Measurements from ENCODE around the gene NELFA. TPM values are rescaled to one million over a fixed set of nuclear protein-coding genes. Genes with fewer than 3 reads are reported as not detected.

NELFA gene
- total RNA-seq, 1 experiment from 2014 or later, result 56.1 TPM

- H3K27me3 ChIP-seq (ENCODE audit: insufficient read depth, low read length), result no peaks in the 10 kb centered on the region
- DNase-seq (ENCODE audit: low read depth, low spot score) (no peak), ATAC-seq (no peak)
- TF ChIP-seq TCF7L2 (IDR thresholded peaks at IDR 0.05; ENCODE audit: borderline replicate concordance, extremely low read depth, insufficient read depth, insufficient read length) (no peak), EZH2phosphoT487 (IDR thresholded peaks at IDR 0.05; ENCODE audit: borderline replicate concordance) (no peak), SIN3A (IDR thresholded peaks at IDR 0.05; ENCODE audit: low read depth) (no peak), ZNF274 (IDR thresholded peaks at IDR 0.05; ENCODE audit: low read depth, low read length) (no peak), CEBPB (IDR thresholded peaks at IDR 0.05; ENCODE audit: low read depth) (no peak), ATF3 (IDR thresholded peaks at IDR 0.05) (no peak), REST (IDR thresholded peaks at IDR 0.05; ENCODE audit: low read depth) (no peak), RAD21 (IDR thresholded peaks at IDR 0.05; ENCODE audit: low read depth) (no peak), ZFX (IDR thresholded peaks at IDR 0.05) (no peak), CBX3 (IDR thresholded peaks at IDR 0.05; ENCODE audit: low read depth) (no peak), MAX (IDR thresholded peaks at IDR 0.05) (no peak), EZH2 (IDR thresholded peaks at IDR 0.05) (no peak), POLR2AphosphoS5 (IDR thresholded peaks at IDR 0.05; ENCODE audit: low read depth, low read length) (no peak), JUND (IDR thresholded peaks at IDR 0.05) (no peak), YY1 (IDR thresholded peaks at IDR 0.05; ENCODE audit: extremely low read depth, insufficient replicate concordance, low read depth, low read length) (no peak), EGR1 (IDR thresholded peaks at IDR 0.05; ENCODE audit: low read depth) (no peak)
- TF ChIP-seq, protein P1, sequence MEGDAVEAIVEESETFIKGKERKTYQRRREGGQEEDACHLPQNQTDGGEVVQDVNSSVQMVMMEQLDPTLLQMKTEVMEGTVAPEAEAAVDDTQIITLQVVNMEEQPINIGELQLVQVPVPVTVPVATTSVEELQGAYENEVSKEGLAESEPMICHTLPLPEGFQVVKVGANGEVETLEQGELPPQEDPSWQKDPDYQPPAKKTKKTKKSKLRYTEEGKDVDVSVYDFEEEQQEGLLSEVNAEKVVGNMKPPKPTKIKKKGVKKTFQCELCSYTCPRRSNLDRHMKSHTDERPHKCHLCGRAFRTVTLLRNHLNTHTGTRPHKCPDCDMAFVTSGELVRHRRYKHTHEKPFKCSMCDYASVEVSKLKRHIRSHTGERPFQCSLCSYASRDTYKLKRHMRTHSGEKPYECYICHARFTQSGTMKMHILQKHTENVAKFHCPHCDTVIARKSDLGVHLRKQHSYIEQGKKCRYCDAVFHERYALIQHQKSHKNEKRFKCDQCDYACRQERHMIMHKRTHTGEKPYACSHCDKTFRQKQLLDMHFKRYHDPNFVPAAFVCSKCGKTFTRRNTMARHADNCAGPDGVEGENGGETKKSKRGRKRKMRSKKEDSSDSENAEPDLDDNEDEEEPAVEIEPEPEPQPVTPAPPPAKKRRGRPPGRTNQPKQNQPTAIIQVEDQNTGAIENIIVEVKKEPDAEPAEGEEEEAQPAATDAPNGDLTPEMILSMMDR (IDR thresholded peaks at IDR 0.05 in 2 of 3, conservative IDR thresholded peaks at IDR 0.05 in 1 of 3; ENCODE audit: borderline replicate concordance in 1 of 3, insufficient read depth in 1 of 3, low read depth in 2 of 3, low read length in 2 of 3), result no peak
- TF ChIP-seq, protein P2, sequence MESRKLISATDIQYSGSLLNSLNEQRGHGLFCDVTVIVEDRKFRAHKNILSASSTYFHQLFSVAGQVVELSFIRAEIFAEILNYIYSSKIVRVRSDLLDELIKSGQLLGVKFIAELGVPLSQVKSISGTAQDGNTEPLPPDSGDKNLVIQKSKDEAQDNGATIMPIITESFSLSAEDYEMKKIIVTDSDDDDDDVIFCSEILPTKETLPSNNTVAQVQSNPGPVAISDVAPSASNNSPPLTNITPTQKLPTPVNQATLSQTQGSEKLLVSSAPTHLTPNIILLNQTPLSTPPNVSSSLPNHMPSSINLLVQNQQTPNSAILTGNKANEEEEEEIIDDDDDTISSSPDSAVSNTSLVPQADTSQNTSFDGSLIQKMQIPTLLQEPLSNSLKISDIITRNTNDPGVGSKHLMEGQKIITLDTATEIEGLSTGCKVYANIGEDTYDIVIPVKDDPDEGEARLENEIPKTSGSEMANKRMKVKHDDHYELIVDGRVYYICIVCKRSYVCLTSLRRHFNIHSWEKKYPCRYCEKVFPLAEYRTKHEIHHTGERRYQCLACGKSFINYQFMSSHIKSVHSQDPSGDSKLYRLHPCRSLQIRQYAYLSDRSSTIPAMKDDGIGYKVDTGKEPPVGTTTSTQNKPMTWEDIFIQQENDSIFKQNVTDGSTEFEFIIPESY (IDR thresholded peaks at IDR 0.05; ENCODE audit: extremely low read depth, insufficient replicate concordance, low read length), result no peak
- H4K20me1 ChIP-seq (ENCODE audit: insufficient read depth), result no peaks in the 10 kb centered on the region
- BruUV-seq (replicated peaks), result no TSS peak
- no peaks in the 10 kb centered on the region; a peak in 1 of 4 replicates for H3K9me3 ChIP-seq (ENCODE audit: control insufficient read depth in 1 of 2, insufficient read depth in 1 of 2, low read depth in 1 of 2, low read length in 2 of 2)
- H3K79me2 ChIP-seq (ENCODE audit: insufficient read depth, low read length), result peaks cover 7% of the 10 kb centered on the region; the same call in 1 of the 2 replicates
- CTCF ChIA-PET, result no interaction called here
- peaks cover 0 to 5% of the 10 kb centered on the region in 2 experiments; a peak in 2 of 4 replicates for H3K36me3 ChIP-seq (ENCODE audit: control insufficient read depth in 1 of 2, insufficient read depth in 2 of 2, low read length in 2 of 2)
- H3K4me1 ChIP-seq (ENCODE audit: control insufficient read depth in 1 of 2, insufficient read depth in 2 of 2, low read length in 2 of 2), result peaks cover 7 to 37% of the 10 kb centered on the region in 2 experiments; a peak in 3 of 4 replicates
- H3K9me2 ChIP-seq (ENCODE audit: insufficient read depth), result no peaks in the 10 kb centered on the region
- H2AFZ ChIP-seq (ENCODE audit: low read depth, low read length, poor library complexity, severe bottlenecking), result no peak overlapping the region
- no peak overlapping the region for H3K9ac ChIP-seq (ENCODE audit: low read length)
- no peak overlapping the region for H3K27ac ChIP-seq (ENCODE audit: low read depth, low read length)
- RAD21 ChIA-PET (ENCODE audit: low non-redundant PET in 1 of 2, low total read pairs in 2 of 2, uncharacterized antibody in 2 of 2, unreplicated experiment in 2 of 2), result no interaction called here
- POLR2A ChIA-PET, result no interaction called here
- intact Hi-C loops (cut with micrococcal nuclease), result no loop called here
- H3K4me3 ChIP-seq (replicated peaks in 1 of 2; ENCODE audit: low read depth in 1 of 2, low read length in 2 of 2), result no peak overlapping the region
- H3K4me2 ChIP-seq (ENCODE audit: low read length), result no peak overlapping the region
These were observed 35.3 kb upstream of the NELFA start for GRCh38 chr4:2044119-2044485.

Measured in HCT116 (cell line).